HEK293 (cell line): Measurements from ENCODE around the gene DNAH11.

Source experiments
- CTCF ChIA-PET: fragments of 350-600 bp; formaldehyde crosslinking; extraction: SDS; loops from one replicate; lab custom pipeline; 2021; ENCODE audit warnings: antibody characterized with exemption; lab: Yijun Ruan, JAX
- POLR2A ChIA-PET: fragments of 300-600 bp; formaldehyde crosslinking; extraction: SDS; loops from one replicate; lab custom pipeline; 2020; ENCODE audit warnings: antibody characterized with exemption, inconsistent platforms; lab: Yijun Ruan, JAX
- H3K27ac ChIP-seq: fragments of 200-500 bp; sonication (Bioruptor generic); 2 replicates; pipeline ENCODE4 v1.5.1; 2014; ENCODE audit warnings: low read depth, low read length, control low read depth, inconsistent platforms; ENCODE audit errors: extremely low read depth
- H3K36me3 ChIP-seq, 2 experiments: fragments of 200-500 bp in 1 of 2; sonication (Bioruptor generic) in 1 of 2; 1 replicate in 1 of 2; 2 replicates in 1 of 2; pipeline ENCODE4 v1.5.1; 2014 to 2017; ENCODE audit warnings: inconsistent platforms in 2 of 2, low read length in 2 of 2; ENCODE audit not compliant: control insufficient read depth in 2 of 2, insufficient read depth in 1 of 2
- H3K4me1 ChIP-seq: fragments of 200-500 bp; sonication (Bioruptor generic); 2 replicates; pipeline ENCODE4 v1.5.1; 2014; ENCODE audit warnings: mild to moderate bottlenecking, low read length, inconsistent platforms; ENCODE audit not compliant: control insufficient read depth, insufficient read depth
- H3K4me3 ChIP-seq: 2 replicates; pipeline ENCODE4 v1.5.1; 2011; ENCODE audit warnings: low read depth, mild to moderate bottlenecking, control low read depth, low read length, moderate library complexity
- H3K9me3 ChIP-seq: fragments of 200-500 bp; sonication (Bioruptor generic); 2 replicates; pipeline ENCODE4 v1.5.1; 2014; ENCODE audit warnings: low read depth, low read length, inconsistent platforms; ENCODE audit not compliant: control insufficient read depth, insufficient read depth
- KLF7 ChIP-seq: fragments of 450-650 bp; formaldehyde crosslinking; IDR thresholded peaks from 2 replicates; pipeline ENCODE4 v1.5.1; 2016; ENCODE audit warnings: missing biosample characterization, missing genetic modification characterization, borderline replicate concordance
- YY2 ChIP-seq: fragments of 450-650 bp; formaldehyde crosslinking; IDR thresholded peaks from 2 replicates; pipeline ENCODE4 v1.5.1; 2016; ENCODE audit warnings: missing biosample characterization, missing genetic modification characterization
- ZBTB8A ChIP-seq: fragments of 450-650 bp; formaldehyde crosslinking; IDR thresholded peaks from 2 replicates; pipeline ENCODE4 v1.5.1; 2016; ENCODE audit warnings: missing biosample characterization, missing genetic modification characterization
- ZFHX2 ChIP-seq: fragments of 450-650 bp; formaldehyde crosslinking; conservative IDR thresholded peaks from 2 replicates; pipeline ENCODE4 v1.5.1; 2016; ENCODE audit warnings: missing biosample characterization, missing genetic modification characterization
- ZFP41 ChIP-seq: fragments of 450-650 bp; formaldehyde crosslinking; IDR thresholded peaks from 2 replicates; pipeline ENCODE4 v1.5.1; 2016; ENCODE audit warnings: missing biosample characterization, missing genetic modification characterization, borderline replicate concordance
- ZNF114 ChIP-seq: fragments of 450-650 bp; formaldehyde crosslinking; IDR thresholded peaks from 2 replicates; pipeline ENCODE4 v1.5.0; 2017; ENCODE audit warnings: missing biosample characterization, missing genetic modification characterization
- ZNF138 ChIP-seq: fragments of 450-650 bp; formaldehyde crosslinking; IDR thresholded peaks from 2 replicates; pipeline ENCODE4 v1.5.1; 2016; ENCODE audit warnings: missing biosample characterization, missing genetic modification characterization, borderline replicate concordance
- ZNF211 ChIP-seq: fragments of 450-650 bp; formaldehyde crosslinking; IDR thresholded peaks from 2 replicates; pipeline ENCODE4 v1.5.1; 2016; ENCODE audit warnings: low read depth, missing biosample characterization, missing genetic modification characterization
- ZNF223 ChIP-seq: fragments of 450-650 bp; formaldehyde crosslinking; IDR thresholded peaks from 2 replicates; pipeline ENCODE4 v1.5.1; 2016; ENCODE audit warnings: missing biosample characterization, missing genetic modification characterization
- ZNF266 ChIP-seq: fragments of 450-650 bp; formaldehyde crosslinking; IDR thresholded peaks from 2 replicates; pipeline ENCODE4 v1.5.1; 2016; ENCODE audit warnings: missing biosample characterization, missing genetic modification characterization, low read depth
- ZNF621 ChIP-seq: fragments of 450-650 bp; formaldehyde crosslinking; IDR thresholded peaks from 2 replicates; pipeline ENCODE4 v1.5.1; 2017; ENCODE audit warnings: missing biosample characterization, missing genetic modification characterization
- ZNF623 ChIP-seq: fragments of 450-650 bp; formaldehyde crosslinking; IDR thresholded peaks from 2 replicates; pipeline ENCODE4 v1.5.1; 2016; ENCODE audit warnings: missing biosample characterization, missing genetic modification characterization
- TF ChIP-seq, protein P1 (sequence below): fragments of 450-650 bp; formaldehyde crosslinking; IDR thresholded peaks from 2 replicates; pipeline ENCODE4 v1.5.1; 2016; ENCODE audit warnings: missing biosample characterization, missing genetic modification characterization
- TF ChIP-seq, protein P2 (sequence below): fragments of 450-650 bp; formaldehyde crosslinking; IDR thresholded peaks from 2 replicates; pipeline ENCODE4 v1.5.1; 2016; ENCODE audit warnings: missing biosample characterization, missing genetic modification characterization, low read depth
- TF ChIP-seq, protein P3 (sequence below): fragments of 450-650 bp; formaldehyde crosslinking; IDR thresholded peaks from 2 replicates; pipeline ENCODE4 v1.5.1; 2016; ENCODE audit warnings: missing biosample characterization, missing genetic modification characterization
- TF ChIP-seq, protein P4 (sequence below): fragments of 450-650 bp; formaldehyde crosslinking; IDR thresholded peaks from 2 replicates; pipeline ENCODE4 v1.5.1; 2016; ENCODE audit warnings: missing biosample characterization, missing genetic modification characterization

DNAH11 gene

DNA sequence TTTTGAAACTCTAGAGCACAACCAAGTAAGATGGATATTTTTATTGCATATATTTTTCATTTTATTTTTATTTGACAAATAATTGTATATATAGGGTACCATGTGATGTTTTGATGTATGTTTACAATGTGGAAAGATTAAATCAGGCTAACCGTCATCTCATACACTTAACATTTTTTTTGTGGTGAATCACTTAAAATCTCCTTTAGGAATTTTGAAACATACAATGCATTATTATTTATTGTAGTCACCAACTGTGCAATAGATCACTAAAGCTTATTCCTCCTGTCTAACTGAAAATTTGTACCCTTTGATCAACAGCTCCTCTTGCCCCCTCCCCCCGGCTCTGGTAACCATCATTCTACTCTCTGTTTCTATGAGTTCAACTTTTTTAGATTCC lies 77.2 kb downstream of the DNAH11 start:
- H3K4me1 ChIP-seq, result peaks cover 14% of the 10 kb centered on the region
- no peak overlapping the region for H3K27ac ChIP-seq
- no peaks in the 10 kb centered on the region for H3K36me3 ChIP-seq
- ChIA-PET CTCF (no interaction called here), POLR2A (no interaction called here)
- no peak overlapping the region for H3K4me3 ChIP-seq
- H3K9me3 ChIP-seq, result no peaks in the 10 kb centered on the region
- no peak for TF ChIP-seq ZNF223
- TF ChIP-seq, protein P1, sequence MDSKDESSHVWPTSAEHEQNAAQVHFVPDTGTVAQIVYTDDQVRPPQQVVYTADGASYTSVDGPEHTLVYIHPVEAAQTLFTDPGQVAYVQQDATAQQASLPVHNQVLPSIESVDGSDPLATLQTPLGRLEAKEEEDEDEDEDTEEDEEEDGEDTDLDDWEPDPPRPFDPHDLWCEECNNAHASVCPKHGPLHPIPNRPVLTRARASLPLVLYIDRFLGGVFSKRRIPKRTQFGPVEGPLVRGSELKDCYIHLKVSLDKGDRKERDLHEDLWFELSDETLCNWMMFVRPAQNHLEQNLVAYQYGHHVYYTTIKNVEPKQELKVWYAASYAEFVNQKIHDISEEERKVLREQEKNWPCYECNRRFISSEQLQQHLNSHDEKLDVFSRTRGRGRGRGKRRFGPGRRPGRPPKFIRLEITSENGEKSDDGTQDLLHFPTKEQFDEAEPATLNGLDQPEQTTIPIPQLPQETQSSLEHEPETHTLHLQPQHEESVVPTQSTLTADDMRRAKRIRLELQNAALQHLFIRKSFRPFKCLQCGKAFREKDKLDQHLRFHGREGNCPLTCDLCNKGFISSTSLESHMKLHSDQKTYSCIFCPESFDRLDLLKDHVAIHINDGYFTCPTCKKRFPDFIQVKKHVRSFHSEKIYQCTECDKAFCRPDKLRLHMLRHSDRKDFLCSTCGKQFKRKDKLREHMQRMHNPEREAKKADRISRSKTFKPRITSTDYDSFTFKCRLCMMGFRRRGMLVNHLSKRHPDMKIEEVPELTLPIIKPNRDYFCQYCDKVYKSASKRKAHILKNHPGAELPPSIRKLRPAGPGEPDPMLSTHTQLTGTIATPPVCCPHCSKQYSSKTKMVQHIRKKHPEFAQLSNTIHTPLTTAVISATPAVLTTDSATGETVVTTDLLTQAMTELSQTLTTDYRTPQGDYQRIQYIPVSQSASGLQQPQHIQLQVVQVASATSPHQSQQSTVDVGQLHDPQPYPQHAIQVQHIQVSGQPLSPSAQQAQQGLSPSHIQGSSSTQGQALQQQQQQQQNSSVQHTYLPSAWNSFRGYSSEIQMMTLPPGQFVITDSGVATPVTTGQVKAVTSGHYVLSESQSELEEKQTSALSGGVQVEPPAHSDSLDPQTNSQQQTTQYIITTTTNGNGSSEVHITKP (tag by site-specific recombination), result no peak
- TF ChIP-seq, protein P2, sequence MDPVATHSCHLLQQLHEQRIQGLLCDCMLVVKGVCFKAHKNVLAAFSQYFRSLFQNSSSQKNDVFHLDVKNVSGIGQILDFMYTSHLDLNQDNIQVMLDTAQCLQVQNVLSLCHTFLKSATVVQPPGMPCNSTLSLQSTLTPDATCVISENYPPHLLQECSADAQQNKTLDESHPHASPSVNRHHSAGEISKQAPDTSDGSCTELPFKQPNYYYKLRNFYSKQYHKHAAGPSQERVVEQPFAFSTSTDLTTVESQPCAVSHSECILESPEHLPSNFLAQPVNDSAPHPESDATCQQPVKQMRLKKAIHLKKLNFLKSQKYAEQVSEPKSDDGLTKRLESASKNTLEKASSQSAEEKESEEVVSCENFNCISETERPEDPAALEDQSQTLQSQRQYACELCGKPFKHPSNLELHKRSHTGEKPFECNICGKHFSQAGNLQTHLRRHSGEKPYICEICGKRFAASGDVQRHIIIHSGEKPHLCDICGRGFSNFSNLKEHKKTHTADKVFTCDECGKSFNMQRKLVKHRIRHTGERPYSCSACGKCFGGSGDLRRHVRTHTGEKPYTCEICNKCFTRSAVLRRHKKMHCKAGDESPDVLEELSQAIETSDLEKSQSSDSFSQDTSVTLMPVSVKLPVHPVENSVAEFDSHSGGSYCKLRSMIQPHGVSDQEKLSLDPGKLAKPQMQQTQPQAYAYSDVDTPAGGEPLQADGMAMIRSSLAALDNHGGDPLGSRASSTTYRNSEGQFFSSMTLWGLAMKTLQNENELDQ, result no peak
- TF ChIP-seq YY2, result no peak
- no peak for TF ChIP-seq ZFP41

DNA sequence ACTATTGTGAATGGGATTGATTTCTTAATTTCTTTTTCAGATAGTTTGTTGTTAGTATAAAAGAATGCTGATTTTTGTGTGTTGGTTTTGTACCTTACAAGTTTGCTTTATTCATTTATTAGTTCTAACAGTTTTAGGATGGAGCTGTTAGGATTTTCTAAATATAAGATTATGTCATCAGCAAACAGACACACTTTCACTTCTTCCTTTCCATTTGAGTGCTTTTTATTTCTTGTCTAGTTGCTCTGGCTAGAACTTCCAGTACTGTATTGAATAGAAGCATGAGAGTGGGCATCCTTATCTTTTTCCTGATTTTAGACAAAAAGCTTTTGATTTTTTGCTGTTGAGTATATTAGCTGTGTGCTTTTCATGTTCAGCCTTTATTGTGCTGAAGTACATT lies 81.5 kb downstream of the DNAH11 start:
- Histone ChIP-seq H3K4me3 (no peak overlapping the region), H3K36me3 (no peaks in the 10 kb centered on the region), H3K9me3 (no peaks in the 10 kb centered on the region), H3K27ac (no peak overlapping the region), H3K4me1 (no peaks in the 10 kb centered on the region)
- ChIA-PET CTCF (no interaction called here), POLR2A (no interaction called here)
- TF ChIP-seq ZNF623 (no peak), ZBTB8A (no peak), ZNF114 (tag by site-specific recombination) (no peak), KLF7 (tag by site-specific recombination) (no peak), ZNF211 (tag by site-specific recombination) (no peak), ZNF266 (tag by site-specific recombination) (no peak), ZNF621 (no peak), ZNF138 (no peak), ZFHX2 (tag by site-specific recombination) (no peak)
- TF ChIP-seq, protein P3, sequence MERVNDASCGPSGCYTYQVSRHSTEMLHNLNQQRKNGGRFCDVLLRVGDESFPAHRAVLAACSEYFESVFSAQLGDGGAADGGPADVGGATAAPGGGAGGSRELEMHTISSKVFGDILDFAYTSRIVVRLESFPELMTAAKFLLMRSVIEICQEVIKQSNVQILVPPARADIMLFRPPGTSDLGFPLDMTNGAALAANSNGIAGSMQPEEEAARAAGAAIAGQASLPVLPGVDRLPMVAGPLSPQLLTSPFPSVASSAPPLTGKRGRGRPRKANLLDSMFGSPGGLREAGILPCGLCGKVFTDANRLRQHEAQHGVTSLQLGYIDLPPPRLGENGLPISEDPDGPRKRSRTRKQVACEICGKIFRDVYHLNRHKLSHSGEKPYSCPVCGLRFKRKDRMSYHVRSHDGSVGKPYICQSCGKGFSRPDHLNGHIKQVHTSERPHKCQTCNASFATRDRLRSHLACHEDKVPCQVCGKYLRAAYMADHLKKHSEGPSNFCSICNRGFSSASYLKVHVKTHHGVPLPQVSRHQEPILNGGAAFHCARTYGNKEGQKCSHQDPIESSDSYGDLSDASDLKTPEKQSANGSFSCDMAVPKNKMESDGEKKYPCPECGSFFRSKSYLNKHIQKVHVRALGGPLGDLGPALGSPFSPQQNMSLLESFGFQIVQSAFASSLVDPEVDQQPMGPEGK (tag by site-specific recombination), result no peak
- TF ChIP-seq, protein P4, sequence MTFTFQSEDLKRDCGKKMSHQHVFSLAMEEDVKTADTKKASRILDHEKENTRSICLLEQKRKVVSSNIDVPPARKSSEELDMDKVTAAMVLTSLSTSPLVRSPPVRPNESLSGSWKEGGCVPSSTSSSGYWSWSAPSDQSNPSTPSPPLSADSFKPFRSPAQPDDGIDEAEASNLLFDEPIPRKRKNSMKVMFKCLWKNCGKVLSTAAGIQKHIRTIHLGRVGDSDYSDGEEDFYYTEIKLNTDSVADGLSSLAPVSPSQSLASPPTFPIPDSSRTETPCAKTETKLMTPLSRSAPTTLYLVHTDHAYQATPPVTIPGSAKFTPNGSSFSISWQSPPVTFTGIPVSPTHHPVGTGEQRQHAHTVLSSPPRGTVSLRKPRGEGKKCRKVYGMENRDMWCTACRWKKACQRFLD (tag by site-specific recombination), result no peak
